HepG2 (cell line): Measurements from ENCODE around the gene B3GNT9. TPM values are rescaled to one million over a fixed set of nuclear protein-coding genes. Genes with fewer than 3 reads are reported as not detected.

Source experiments
- HCFC1 ChIP-seq: fragments of 150-350 bp; IDR thresholded peaks from 2 replicates; pipeline ENCODE4 v1.6.1; 2014; ENCODE audit warnings: low read depth, low read length
- MAFF ChIP-seq: IDR thresholded peaks from 2 replicates; pipeline ENCODE4 v1.6.1; 2011; ENCODE audit warnings: low read depth, low read length, improper control_type of control experiment
- ONECUT2 ChIP-seq: sonication (generic); formaldehyde crosslinking; IDR thresholded peaks from 2 replicates; pipeline ENCODE4 v1.4.0; 2020; ENCODE audit warnings: missing genetic modification reagents
- PHF5A ChIP-seq: IDR thresholded peaks from one replicate; pipeline ENCODE4 v1.6.1; 2018; ENCODE audit warnings: low read depth, missing genetic modification reagents; ENCODE audit not compliant: unreplicated experiment
- RERE ChIP-seq: IDR thresholded peaks from 2 replicates; pipeline ENCODE4 v1.6.1; 2016; ENCODE audit warnings: low read depth, missing genetic modification reagents, missing compliant biosample characterization
- SMARCE1 ChIP-seq: fragments of 450-650 bp; IDR thresholded peaks from 2 replicates; pipeline ENCODE4 v1.6.1; 2017; ENCODE audit warnings: borderline replicate concordance
- THYN1 ChIP-seq: sonication (generic); formaldehyde crosslinking; IDR thresholded peaks from 2 replicates; pipeline ENCODE4 v1.8.1; 2023; ENCODE audit warnings: low read depth, mild to moderate bottlenecking, moderate library complexity, missing genetic modification reagents, borderline replicate concordance
- ZBTB10 ChIP-seq: sonication (generic); formaldehyde crosslinking; IDR thresholded peaks from 2 replicates; pipeline ENCODE4 v1.4.0; 2020; ENCODE audit warnings: missing genetic modification reagents, borderline replicate concordance
- ZBTB7B ChIP-seq: sonication (generic); formaldehyde crosslinking; IDR thresholded peaks from 2 replicates; pipeline ENCODE4 v1.4.0; 2020; ENCODE audit warnings: missing genetic modification reagents
- ZFAT ChIP-seq: sonication (generic); formaldehyde crosslinking; conservative IDR thresholded peaks from 2 replicates; pipeline ENCODE4 v1.8.1; 2023; ENCODE audit warnings: missing genetic modification reagents, inconsistent platforms
- ZFP37 ChIP-seq: sonication (generic); formaldehyde crosslinking; IDR thresholded peaks from 2 replicates; pipeline ENCODE4 v1.4.0; 2020; ENCODE audit warnings: missing genetic modification reagents, borderline replicate concordance
- ZNF446 ChIP-seq: sonication (generic); formaldehyde crosslinking; IDR thresholded peaks from 2 replicates; pipeline ENCODE4 v1.5.0; 2020; ENCODE audit warnings: mild to moderate bottlenecking, missing genetic modification reagents
- ZNF567 ChIP-seq: sonication (generic); formaldehyde crosslinking; IDR thresholded peaks from 2 replicates; pipeline ENCODE4 v1.8.1; 2023; ENCODE audit warnings: mild to moderate bottlenecking, missing genetic modification reagents, borderline replicate concordance
- ZNF616 ChIP-seq: sonication (generic); formaldehyde crosslinking; IDR thresholded peaks from 2 replicates; pipeline ENCODE4 v1.5.0; 2020; ENCODE audit warnings: low read depth, mild to moderate bottlenecking, missing genetic modification reagents
- ZNF737 ChIP-seq: sonication (generic); formaldehyde crosslinking; IDR thresholded peaks from 2 replicates; pipeline ENCODE4 v1.5.0; 2020; ENCODE audit warnings: missing genetic modification reagents, mild to moderate bottlenecking, borderline replicate concordance
- ZNF746 ChIP-seq: sonication (generic); formaldehyde crosslinking; IDR thresholded peaks from 2 replicates; pipeline ENCODE4 v1.8.0; 2022; ENCODE audit warnings: mild to moderate bottlenecking, missing genetic modification reagents
- ZNF790 ChIP-seq: sonication (generic); formaldehyde crosslinking; IDR thresholded peaks from 2 replicates; pipeline ENCODE4 v1.8.0; 2022; ENCODE audit warnings: missing genetic modification reagents, mild to moderate bottlenecking, borderline replicate concordance
- ZSCAN29 ChIP-seq: sonication (generic); formaldehyde crosslinking; conservative IDR thresholded peaks from 2 replicates; pipeline ENCODE4 v1.4.0; 2020; ENCODE audit warnings: mild to moderate bottlenecking, missing genetic modification reagents
- polyA plus RNA-seq, 8 experiments: library from polyadenylated mRNA; depleted of rRNA in 3 of 8; stranded (reverse) in 7 of 8; unstranded in 1 of 8; fragments of >200 nt; fragmentation: Illumina TruSeq in 4 of 8; extraction: Trizol in 4 of 8; gene quantifications; 2 replicates each; pipeline versions ENCODE4 v1.2.1 to v1.2.3, GENCODE V29; 2011 to 2016; ENCODE audit warnings: low read depth in 4 of 8, missing spikeins in 1 of 8, mixed read lengths in 1 of 8; ENCODE audit not compliant: insufficient read depth in 1 of 8
- total RNA-seq, 5 experiments: library from RNA; depleted of rRNA; stranded (reverse); fragments of >200 nt; fragmentation: Illumina TruSeq; extraction: Trizol; gene quantifications; 2 replicates each; pipeline ENCODE4 v1.2.3, GENCODE V29; 2016; ENCODE audit warnings: low read depth in 1 of 5
- TF ChIP-seq, protein P1 (sequence below): sonication (generic); formaldehyde crosslinking; IDR thresholded peaks from 2 replicates; pipeline ENCODE4 v1.8.0; 2022; ENCODE audit warnings: missing genetic modification reagents, mild to moderate bottlenecking, borderline replicate concordance
- TF ChIP-seq, protein P2 (sequence below): sonication (generic); formaldehyde crosslinking; IDR thresholded peaks from 2 replicates; pipeline ENCODE4 v1.4.0; 2020; ENCODE audit warnings: missing genetic modification reagents, low read depth, mild to moderate bottlenecking, borderline replicate concordance

Gene B3GNT9
- total and polyA plus RNA-seq, 2 of the 13 experiments (the other 11 are each of a cell fraction or from before 2014, with no cell fraction given) = 1.5 to 3.1 TPM

DNA sequence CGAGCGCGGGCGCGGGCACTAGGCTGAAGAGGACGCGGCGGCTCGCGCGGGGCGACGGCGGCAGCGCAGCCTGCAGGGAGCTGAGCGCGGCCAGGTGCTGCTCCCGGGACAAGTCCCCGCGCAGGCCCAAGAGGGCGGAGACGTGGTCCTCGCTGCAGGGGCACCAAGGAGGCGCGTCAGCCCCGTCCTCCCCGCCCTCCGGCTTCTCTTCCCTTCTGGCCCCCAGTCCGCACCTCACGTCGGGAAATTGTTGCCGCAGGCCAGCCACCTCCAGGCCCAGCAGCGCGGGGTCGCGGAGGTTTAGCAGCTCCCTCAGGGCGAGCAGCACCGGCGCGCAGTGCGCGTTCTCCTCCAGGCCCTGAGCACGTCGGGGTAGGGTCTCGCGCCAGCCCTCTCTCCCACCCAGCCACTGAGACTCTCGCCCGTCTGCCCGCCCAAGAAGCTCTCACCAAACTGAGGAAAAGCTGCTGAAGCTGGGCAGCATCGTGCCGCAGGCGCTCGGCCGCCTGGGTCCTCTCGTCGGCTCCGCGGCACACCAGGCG, 33.7 kb upstream of the B3GNT9 start (continued):
- TF ChIP-seq THYN1 (CRISPR knock-in tag) = no peak
- TF ChIP-seq ZBTB10 (CRISPR knock-in tag) = no peak
- no peak for TF ChIP-seq ONECUT2 (CRISPR knock-in tag)
- TF ChIP-seq ZNF746 (CRISPR knock-in tag) = 0 out of 2 replicates have a peak, but pooled peaks have one; percentile 2
- no peak for TF ChIP-seq ZSCAN29 (CRISPR knock-in tag)
- TF ChIP-seq SMARCE1 = no peak
- no peak for TF ChIP-seq MAFF
- peak; percentile 97 for TF ChIP-seq ZNF446 (CRISPR knock-in tag)
- TF ChIP-seq ZFAT (CRISPR knock-in tag) = no peak
- TF ChIP-seq, protein P1, sequence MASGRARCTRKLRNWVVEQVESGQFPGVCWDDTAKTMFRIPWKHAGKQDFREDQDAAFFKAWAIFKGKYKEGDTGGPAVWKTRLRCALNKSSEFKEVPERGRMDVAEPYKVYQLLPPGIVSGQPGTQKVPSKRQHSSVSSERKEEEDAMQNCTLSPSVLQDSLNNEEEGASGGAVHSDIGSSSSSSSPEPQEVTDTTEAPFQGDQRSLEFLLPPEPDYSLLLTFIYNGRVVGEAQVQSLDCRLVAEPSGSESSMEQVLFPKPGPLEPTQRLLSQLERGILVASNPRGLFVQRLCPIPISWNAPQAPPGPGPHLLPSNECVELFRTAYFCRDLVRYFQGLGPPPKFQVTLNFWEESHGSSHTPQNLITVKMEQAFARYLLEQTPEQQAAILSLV (CRISPR knock-in tag) = 0 out of 2 replicates have a peak, but pooled peaks have one; percentile 5
- 0 out of 2 replicates have a peak, but pooled peaks have one; percentile 32 for TF ChIP-seq ZNF616
- TF ChIP-seq ZBTB7B (CRISPR knock-in tag) = no peak
- peak; percentile 6; the same call in 1 of the 2 replicates for TF ChIP-seq RERE
- no peak for TF ChIP-seq HCFC1
- no peak for TF ChIP-seq ZFP37
- no peak for TF ChIP-seq ZNF567
- TF ChIP-seq ZNF737 (CRISPR knock-in tag) = no peak
- TF ChIP-seq, protein P2, sequence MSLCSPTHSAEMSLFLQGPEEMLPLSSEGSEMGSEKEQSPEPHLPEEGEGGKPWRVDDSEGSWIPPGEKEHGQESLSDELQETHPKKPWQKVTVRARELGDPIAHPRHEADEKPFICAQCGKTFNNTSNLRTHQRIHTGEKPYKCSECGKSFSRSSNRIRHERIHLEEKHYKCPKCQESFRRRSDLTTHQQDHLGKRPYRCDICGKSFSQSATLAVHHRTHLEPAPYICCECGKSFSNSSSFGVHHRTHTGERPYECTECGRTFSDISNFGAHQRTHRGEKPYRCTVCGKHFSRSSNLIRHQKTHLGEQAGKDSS = peak; percentile 3; the same call in 1 of the 2 replicates
- no peak for TF ChIP-seq ZNF790 (CRISPR knock-in tag)
- TF ChIP-seq PHF5A (CRISPR knock-in tag) = no peak
